Glutamatergic neuron (in vitro differentiated cells): ENCODE results near the gene ZNF319. TPM values are rescaled to one million over a fixed set of nuclear protein-coding genes. Genes with fewer than 3 reads are reported as not detected.
A peak's percentile ranks its signal among the peaks of the same experiment; 100 is the strongest.

ENCODE experiments used
- DNase-seq: peaks from one replicate; pipeline ENCODE4 v3.0.0; 2022
- H3K27ac Mint-ChIP-seq: one replicate; pipeline ENCODE4 v1.8.0; 2020; ENCODE audit warnings: mild to moderate bottlenecking, mixed read lengths, inconsistent platforms; ENCODE audit not compliant: unreplicated experiment
- H3K27me3 Mint-ChIP-seq: one replicate; pipeline ENCODE4 v1.8.0; 2020; ENCODE audit warnings: mild to moderate bottlenecking, moderate library complexity, mixed read lengths, inconsistent platforms; ENCODE audit not compliant: unreplicated experiment
- H3K36me3 Mint-ChIP-seq: one replicate; pipeline ENCODE4 v1.8.0; 2020; ENCODE audit warnings: mild to moderate bottlenecking, mixed read lengths, inconsistent platforms; ENCODE audit not compliant: unreplicated experiment
- H3K4me1 Mint-ChIP-seq: one replicate; pipeline ENCODE4 v1.8.0; 2020; ENCODE audit warnings: mild to moderate bottlenecking, low read depth, mixed read lengths, inconsistent platforms; ENCODE audit not compliant: unreplicated experiment
- H3K4me3 Mint-ChIP-seq: one replicate; pipeline ENCODE4 v1.8.0; 2020; ENCODE audit warnings: mild to moderate bottlenecking, mixed read lengths, inconsistent platforms; ENCODE audit not compliant: unreplicated experiment
- H3K9me3 Mint-ChIP-seq: one replicate; pipeline ENCODE4 v1.8.0; 2020; ENCODE audit warnings: mild to moderate bottlenecking, moderate library complexity, mixed read lengths, inconsistent platforms; ENCODE audit not compliant: unreplicated experiment
- CTCF ChIP-seq: fragments of 200-600 bp; sonication (generic); IDR thresholded peaks from one replicate; pipeline ENCODE4 v1.5.0; 2021; ENCODE audit not compliant: partially characterized antibody, unreplicated experiment
- total RNA-seq: library from RNA; stranded (reverse); fragmentation: NEBNext Ultra II Directional; extraction: Animal tissue kit (Norgen Biotek cat#: 25700); gene quantifications from one replicate; pipeline ENCODE4 v1.2.1, GENCODE V29; 2021; ENCODE audit not compliant: unreplicated experiment

The ZNF319 gene
- total RNA-seq, 1 donor from 2014 or later: 13.9 TPM

GRCh38 chr16:58037365-58038057 lies 37.0 kb upstream of the ZNF319 start:
- H3K4me1 Mint-ChIP-seq: peaks cover 23% of the 10 kb centered on the region
- H3K36me3 Mint-ChIP-seq: peaks cover 9% of the 10 kb centered on the region
- no peak for DNase-seq
- H3K4me3 Mint-ChIP-seq: no peak overlapping the region
- no peak for TF ChIP-seq CTCF
- peak overlapping the region; percentile 46 for H3K27ac Mint-ChIP-seq
- peaks cover 16% of the 10 kb centered on the region for H3K9me3 Mint-ChIP-seq
- H3K27me3 Mint-ChIP-seq: peaks cover 7% of the 10 kb centered on the region

GRCh38 chr16:58036943-58037342 lies 36.5 kb upstream of the ZNF319 start:
- no peak for TF ChIP-seq CTCF
- Mint-ChIP-seq H3K27me3 (peaks cover 7% of the 10 kb centered on the region), H3K36me3 (peaks cover 9% of the 10 kb centered on the region), H3K4me1 (peaks cover 26% of the 10 kb centered on the region), H3K4me3 (no peak overlapping the region), H3K27ac (peak overlapping the region; percentile 46), H3K9me3 (peaks cover 16% of the 10 kb centered on the region)
- DNase-seq: no peak

- DNase-seq: no peak
- no peak for TF ChIP-seq CTCF
- Mint-ChIP-seq H3K4me1 (peaks cover 29% of the 10 kb centered on the region), H3K36me3 (peaks cover 9% of the 10 kb centered on the region), H3K4me3 (peak overlapping the region; percentile 43), H3K27ac (peak overlapping the region; percentile 46), H3K27me3 (peaks cover 7% of the 10 kb centered on the region), H3K9me3 (peaks cover 17% of the 10 kb centered on the region)
Observed at GRCh38 chr16:58035356-58036170, 35.1 kb upstream of the ZNF319 start.

GRCh38 chr16:58034774-58035173 lies 34.3 kb upstream of the ZNF319 start:
- peaks cover 32% of the 10 kb centered on the region for H3K4me1 Mint-ChIP-seq
- H3K27ac Mint-ChIP-seq: peak overlapping the region; percentile 46

More at GRCh38 chr16:58034774-58035173, 34.3 kb upstream of the ZNF319 start:
- Mint-ChIP-seq H3K36me3 (peaks cover 9% of the 10 kb centered on the region), H3K4me3 (peak overlapping the region; percentile 43), H3K27me3 (peaks cover 5% of the 10 kb centered on the region), H3K9me3 (peaks cover 17% of the 10 kb centered on the region)
- no peak for TF ChIP-seq CTCF
- no peak for DNase-seq
